Suppressor macrophage (primary cell): ENCODE data around the gene IKZF5.

Source experiments
- DNase-seq, 4 experiments: peaks; one replicate each; pipeline ENCODE4 v3.0.0-alpha.2; 2020 to 2022
- total RNA-seq, 17 experiments: gene quantifications; one replicate each; lab custom pipeline; 2026; ENCODE audit warnings: mixed read lengths in 6 of 17, inconsistent platforms in 3 of 17; lab: John Stamatoyannopoulos, UW

The IKZF5 gene
- 1.4 to 20.6 (median 7.2) reads per million in 17 experiments for total RNA-seq

GRCh38 chr10:123008355-123009104, at the start of gene IKZF5, which contains the start of gene ACADSB:
Gene IKZF5, minus strand, starts transcription at chr10:123008795. Its CDS starts 10,170 bp downstream, at chr10:122998625.
Gene ACADSB, plus strand, starts transcription at chr10:123009006. Its CDS starts 24 bp downstream, at chr10:123009030.
- peak; percentile 95 to 99 (median 98) for DNase-seq

GRCh38 chr10:123057968-123058367, 49.4 kb upstream of the IKZF5 start:
- no peak for DNase-seq

- no peak for DNase-seq
These were observed 37.6 kb upstream of the IKZF5 start for GRCh38 chr10:123045961-123046731.

- peak in 3 of 4 experiments; percentile 13 to 34 (median 23) for DNase-seq
These were observed 35.8 kb upstream of the IKZF5 start for GRCh38 chr10:123044391-123044790.

- peak; percentile 51 to 68 (median 62) for DNase-seq
These were observed 34.9 kb upstream of the IKZF5 start for GRCh38 chr10:123043409-123043925.

GRCh38 chr10:123042708-123043408, 34.3 kb upstream of the IKZF5 start:
- DNase-seq = no peak

GRCh38 chr10:123039632-123039930, 31.0 kb upstream of the IKZF5 start:
- DNase-seq = no peak

- peak; percentile 3 to 49 (median 28) for DNase-seq
These were observed 30.4 kb upstream of the IKZF5 start for GRCh38 chr10:123038782-123039631.

- no peak for DNase-seq
These were observed 27.0 kb upstream of the IKZF5 start for GRCh38 chr10:123035467-123036086.

- no peak for DNase-seq
These were observed 25.7 kb upstream of the IKZF5 start for GRCh38 chr10:123034332-123034731.

- DNase-seq = no peak
These were observed 22.5 kb upstream of the IKZF5 start for GRCh38 chr10:123031124-123031523.

GRCh38 chr10:123027861-123028260, 19.3 kb upstream of the IKZF5 start:
- no peak for DNase-seq

- DNase-seq = no peak
These were observed 17.7 kb upstream of the IKZF5 start for GRCh38 chr10:123026302-123026701.

GRCh38 chr10:123024540-123024939, 15.9 kb upstream of the IKZF5 start:
- no peak for DNase-seq

- peak in 2 of 4 experiments; percentile 6 to 18 for DNase-seq
These were observed 12.9 kb upstream of the IKZF5 start for GRCh38 chr10:123021517-123021916.

GRCh38 chr10:123019941-123020703, 11.5 kb upstream of the IKZF5 start:
- no peak for DNase-seq

- no peak for DNase-seq
These were observed 10.7 kb upstream of the IKZF5 start for GRCh38 chr10:123019264-123019663.

GRCh38 chr10:123018531-123018930, 9.9 kb upstream of the IKZF5 start:
- DNase-seq = no peak

GRCh38 chr10:123017421-123018165, 9.0 kb upstream of the IKZF5 start:
- no peak for DNase-seq

- no peak for DNase-seq
These were observed 7.6 kb upstream of the IKZF5 start for GRCh38 chr10:123016228-123016627.
